SK-N-SH treated with all-trans-retinoic acid at 6 μM for 48 hours (cell line): ENCODE measurements around the gene FBXL3.

Experiments
- ATAC-seq: fragments of 200-7000 bp; cut with Tn5 transposase; 3 replicates; pipeline ENCODE4 v1.9.1; 2020; ENCODE audit warnings: mild to moderate bottlenecking, moderate library complexity
- BACH2 ChIP-seq: fragments of 250-450 bp; sonication (Bioruptor Pico); IDR thresholded peaks from 2 replicates; pipeline ENCODE4 v1.9.0; 2021; ENCODE audit warnings: mild to moderate bottlenecking, borderline replicate concordance
- CREB5 ChIP-seq: fragments of 250-450 bp; sonication (Bioruptor Pico); IDR thresholded peaks from 2 replicates; pipeline ENCODE4 v1.5.1; 2020; ENCODE audit warnings: low read depth, mild to moderate bottlenecking, moderate library complexity
- CSDC2 ChIP-seq: fragments of 250-450 bp; sonication (Bioruptor Pico); IDR thresholded peaks from 2 replicates; pipeline ENCODE4 v1.5.0; 2020; ENCODE audit warnings: mild to moderate bottlenecking, moderate library complexity
- CSRNP3 ChIP-seq: fragments of 250-450 bp; sonication (Bioruptor Pico); IDR thresholded peaks from 2 replicates; pipeline ENCODE4 v1.5.1; 2021; ENCODE audit warnings: mild to moderate bottlenecking, moderate library complexity
- ESRRG ChIP-seq: fragments of 250-450 bp; sonication (Bioruptor Pico); IDR thresholded peaks from 2 replicates; pipeline ENCODE4 v1.6.1; 2021; ENCODE audit warnings: mild to moderate bottlenecking
- GLIS3 ChIP-seq: fragments of 250-450 bp; sonication (Bioruptor Pico); IDR thresholded peaks from 2 replicates; pipeline ENCODE4 v1.5.0; 2020; ENCODE audit warnings: mild to moderate bottlenecking, moderate library complexity
- ISL1 ChIP-seq: fragments of 250-450 bp; sonication (Bioruptor Pico); IDR thresholded peaks from 2 replicates; pipeline ENCODE4 v2.1.2; 2022; ENCODE audit warnings: mild to moderate bottlenecking, moderate library complexity
- OSR1 ChIP-seq: fragments of 250-450 bp; sonication (Bioruptor Pico); IDR thresholded peaks from 2 replicates; pipeline ENCODE4 v1.8.0; 2022; ENCODE audit warnings: moderate library complexity, mild to moderate bottlenecking, inconsistent platforms
- PATZ1 ChIP-seq: fragments of 250-450 bp; sonication (Bioruptor Pico); IDR thresholded peaks from 2 replicates; pipeline ENCODE4 v1.8.0; 2020; ENCODE audit warnings: mild to moderate bottlenecking, moderate library complexity, borderline replicate concordance
- POU6F1 ChIP-seq: fragments of 250-450 bp; sonication (Bioruptor Pico); IDR thresholded peaks from 2 replicates; pipeline ENCODE4 v1.8.0; 2021; ENCODE audit warnings: low read depth, mild to moderate bottlenecking, moderate library complexity, borderline replicate concordance
- PPARA ChIP-seq: fragments of 250-450 bp; sonication (Bioruptor Pico); IDR thresholded peaks from 2 replicates; pipeline ENCODE4 v1.5.0; 2020; ENCODE audit warnings: mild to moderate bottlenecking, borderline replicate concordance
- RARB ChIP-seq: fragments of 250-450 bp; sonication (Bioruptor Pico); IDR thresholded peaks from 2 replicates; pipeline ENCODE4 v1.8.0; 2021; ENCODE audit warnings: mild to moderate bottlenecking, moderate library complexity
- SNAI2 ChIP-seq: fragments of 250-450 bp; sonication (Bioruptor Pico); IDR thresholded peaks from 2 replicates; pipeline ENCODE4 v1.5.0; 2020; ENCODE audit warnings: mild to moderate bottlenecking, moderate library complexity
- TCF4 ChIP-seq: fragments of 250-450 bp; sonication (Bioruptor Pico); IDR thresholded peaks from 2 replicates; pipeline ENCODE4 v1.8.0; 2021; ENCODE audit warnings: mild to moderate bottlenecking, moderate library complexity, borderline replicate concordance
- TOX ChIP-seq: fragments of 250-450 bp; sonication (Bioruptor Pico); IDR thresholded peaks from 2 replicates; pipeline ENCODE4 v1.8.0; 2021; ENCODE audit warnings: mild to moderate bottlenecking, moderate library complexity, borderline replicate concordance
- TSHZ2 ChIP-seq: fragments of 250-450 bp; sonication (Bioruptor Pico); IDR thresholded peaks from 2 replicates; pipeline ENCODE4 v1.5.0; 2020; ENCODE audit warnings: mild to moderate bottlenecking, moderate library complexity
- ZC3H10 ChIP-seq: fragments of 250-450 bp; sonication (Bioruptor Pico); IDR thresholded peaks from 2 replicates; pipeline ENCODE4 v1.5.1; 2021; ENCODE audit warnings: mild to moderate bottlenecking, moderate library complexity
- ZFP3 ChIP-seq: fragments of 250-450 bp; sonication (Bioruptor Pico); IDR thresholded peaks from 2 replicates; pipeline ENCODE4 v1.5.0; 2020; ENCODE audit warnings: mild to moderate bottlenecking, moderate library complexity
- ZFP30 ChIP-seq: fragments of 450-650 bp; formaldehyde crosslinking; IDR thresholded peaks from 2 replicates; pipeline ENCODE4 v1.5.0; 2022; ENCODE audit warnings: mild to moderate bottlenecking, moderate library complexity
- ZNF565 ChIP-seq: fragments of 450-650 bp; formaldehyde crosslinking; conservative IDR thresholded peaks from 2 replicates; pipeline ENCODE4 v1.5.0; 2020; ENCODE audit warnings: low read depth, mild to moderate bottlenecking, moderate library complexity
- ZNF70 ChIP-seq: fragments of 450-650 bp; formaldehyde crosslinking; IDR thresholded peaks from 2 replicates; pipeline ENCODE4 v1.5.0; 2020; ENCODE audit warnings: mild to moderate bottlenecking, moderate library complexity
- ZNF8 ChIP-seq: fragments of 450-650 bp; formaldehyde crosslinking; IDR thresholded peaks from 2 replicates; pipeline ENCODE4 v1.5.0; 2020; ENCODE audit warnings: mild to moderate bottlenecking, moderate library complexity

Gene FBXL3

GRCh38 chr13:77009011-77009410, 17.9 kb downstream of the FBXL3 start:
- TF ChIP-seq TCF4 (CRISPR knock-in tag) = no peak
- no peak for TF ChIP-seq SNAI2 (CRISPR knock-in tag)
- TF ChIP-seq CSDC2 = no peak
- no peak for TF ChIP-seq ISL1
- TF ChIP-seq POU6F1 (CRISPR knock-in tag) = no peak
- no peak for TF ChIP-seq PATZ1 (CRISPR knock-in tag)
- TF ChIP-seq TOX (CRISPR knock-in tag) = no peak
- no peak for TF ChIP-seq CSRNP3 (CRISPR knock-in tag)
- no peak for TF ChIP-seq ZFP3 (CRISPR knock-in tag)
- no peak for TF ChIP-seq ZFP30 (CRISPR knock-in tag)
- no peak for TF ChIP-seq ZNF8 (CRISPR knock-in tag)
- TF ChIP-seq RARB (CRISPR knock-in tag) = no peak
- no peak for TF ChIP-seq OSR1 (CRISPR knock-in tag)
- no peak for TF ChIP-seq ZNF70 (CRISPR knock-in tag)
- ATAC-seq = no peak

GRCh38 chr13:77008337-77008736, 18.6 kb downstream of the FBXL3 start:
- ATAC-seq = 0 out of 3 replicates have a peak, but pooled peaks have one; percentile 27

GRCh38 chr13:77002590-77003190, 24.3 kb downstream of the FBXL3 start:
- no peak for TF ChIP-seq ZC3H10
- TF ChIP-seq ZNF70 (CRISPR knock-in tag) = no peak
- no peak for TF ChIP-seq ZFP30 (CRISPR knock-in tag)
- TF ChIP-seq SNAI2 (CRISPR knock-in tag) = no peak
- TF ChIP-seq PPARA (CRISPR knock-in tag) = no peak
- TF ChIP-seq TCF4 (CRISPR knock-in tag) = no peak
- no peak for TF ChIP-seq RARB (CRISPR knock-in tag)
- TF ChIP-seq TSHZ2 (CRISPR knock-in tag) = no peak
- no peak for TF ChIP-seq ESRRG (CRISPR knock-in tag)
- no peak for TF ChIP-seq ISL1
- no peak for TF ChIP-seq GLIS3
- no peak for TF ChIP-seq OSR1 (CRISPR knock-in tag)
- TF ChIP-seq ZNF565 = no peak
- TF ChIP-seq POU6F1 (CRISPR knock-in tag) = no peak
- TF ChIP-seq CSRNP3 (CRISPR knock-in tag) = no peak
- TF ChIP-seq BACH2 (CRISPR knock-in tag) = no peak
- TF ChIP-seq CREB5 (CRISPR knock-in tag) = no peak
- TF ChIP-seq TOX (CRISPR knock-in tag) = no peak
- no peak for TF ChIP-seq ZNF8 (CRISPR knock-in tag)
- TF ChIP-seq CSDC2 = no peak
- peak; percentile 81 for ATAC-seq
